ENCODE data around the gene MRTFB. TPM values are rescaled to one million over a fixed set of nuclear protein-coding genes. Genes with fewer than 3 reads are reported as not detected.
A peak's percentile ranks its signal among the peaks of the same experiment; 100 is the strongest.

Gene MRTFB
- total and polyA plus RNA-seq, 2 of the 13 experiments (the other 11 are each of a cell fraction or from before 2014, with no cell fraction given), result 11.4 to 14.0 TPM

- TF ChIP-seq SMAD3 (CRISPR knock-in tag; IDR thresholded peaks at IDR 0.05) (no peak), TFDP2 (CRISPR knock-in tag; IDR thresholded peaks at IDR 0.05) (no peak), PHF20 (CRISPR knock-in tag; IDR thresholded peaks at IDR 0.05) (no peak), ZNF124 (CRISPR knock-in tag; IDR thresholded peaks at IDR 0.05) (no peak), HMGA1 (CRISPR knock-in tag; conservative IDR thresholded peaks at IDR 0.05) (no peak), ZNF598 (CRISPR knock-in tag; IDR thresholded peaks at IDR 0.05; ENCODE audit: borderline replicate concordance) (peak; percentile 29; the same call in 1 of the 2 replicates), AHR (CRISPR knock-in tag; IDR thresholded peaks at IDR 0.05) (no peak), ZBTB2 (CRISPR knock-in tag; IDR thresholded peaks at IDR 0.05; ENCODE audit: low read depth) (no peak), ATRX (CRISPR knock-in tag; IDR thresholded peaks at IDR 0.05; ENCODE audit: borderline replicate concordance) (no peak), XRCC5 (optimal IDR thresholded peaks at IDR 0.05; ENCODE audit: low read length) (no peak), GATAD1 (CRISPR knock-in tag; IDR thresholded peaks at IDR 0.05) (no peak), CBX5 (CRISPR knock-in tag; IDR thresholded peaks at IDR 0.05; ENCODE audit: borderline replicate concordance) (no peak), KDM2A (CRISPR knock-in tag; IDR thresholded peaks at IDR 0.05; ENCODE audit: borderline replicate concordance, low read depth) (peak; percentile 50; the same call in 1 of the 2 replicates), KIAA2018 (CRISPR knock-in tag; IDR thresholded peaks at IDR 0.05; ENCODE audit: borderline replicate concordance) (no peak), HOXA7 (CRISPR knock-in tag; IDR thresholded peaks at IDR 0.05) (no peak), ZNF547 (CRISPR knock-in tag; IDR thresholded peaks at IDR 0.05) (0 out of 2 replicates have a peak, but pooled peaks have one; percentile 15), ZNF597 (CRISPR knock-in tag; IDR thresholded peaks at IDR 0.05) (no peak)
These were observed 236.6 kb downstream of the MRTFB start (continued) for GRCh38 chr16:14307527-14308367.

Measured in HepG2 (cell line).